ENCODE data around the gene SH2D4B.

- TF ChIP-seq CTCF (conservative IDR thresholded peaks at IDR 0.05; ENCODE audit: low read depth, low read length), result no peak
- no peak for TF ChIP-seq EZH2phosphoT487 (IDR thresholded peaks at IDR 0.05; ENCODE audit: borderline replicate concordance, low read length)
- no peak for TF ChIP-seq EZH2 (IDR thresholded peaks at IDR 0.05; ENCODE audit: low read length, unreplicated experiment)
Observed at GRCh38 chr10:80493522-80494051, 44.1 kb upstream of the SH2D4B start.

All from PC-3 (cell line).